Panc1 (cell line): ENCODE data around the gene MIXL1.

ENCODE experiments used
- CTCF ChIP-seq: fragments of 450-650 bp; IDR thresholded peaks from 2 replicates; pipeline ENCODE4 v1.5.1; 2017; ENCODE audit warnings: mild to moderate bottlenecking
- POLR2AphosphoS5 ChIP-seq: IDR thresholded peaks from 2 replicates; pipeline ENCODE4 v1.6.1; 2012; ENCODE audit warnings: mild to moderate bottlenecking, low read depth, low read length, moderate library complexity
- SIN3A ChIP-seq: IDR thresholded peaks from 2 replicates; pipeline ENCODE4 v1.6.1; 2012; ENCODE audit warnings: low read depth, mild to moderate bottlenecking, low read length, moderate library complexity, borderline replicate concordance; ENCODE audit not compliant: insufficient read depth
- TCF7L2 ChIP-seq: IDR thresholded peaks from 2 replicates; pipeline ENCODE4 v1.6.1; 2011; ENCODE audit warnings: mild to moderate bottlenecking, low read depth, low read length, inconsistent platforms

GRCh38 chr1:226187019-226187322, 36.5 kb upstream of the MIXL1 start:
- TF ChIP-seq CTCF (no peak), POLR2AphosphoS5 (no peak), SIN3A (no peak), TCF7L2 (no peak)
